SU-DHL-6 (cell line): Measurements from ENCODE around the gene CSF1.

Experiments
- H2AFZ ChIP-seq: fragments of 200-600 bp; sonication (generic); 2 replicates; pipeline ENCODE4 v1.6.1; 2014; ENCODE audit warnings: low read depth, mild to moderate bottlenecking, moderate library complexity, mixed read lengths, antibody characterized with exemption, low read length; ENCODE audit not compliant: severe bottlenecking
- H3F3A ChIP-seq: fragments of 200-600 bp; shearing (Covaris generic); 2 replicates; pipeline ENCODE4 v1.6.0; 2016; ENCODE audit warnings: antibody characterized with exemption, mild to moderate bottlenecking; ENCODE audit not compliant: insufficient read depth
- H3K27ac ChIP-seq: fragments of 200-600 bp; sonication (generic); 2 replicates; pipeline ENCODE4 v1.5.1; 2016; ENCODE audit warnings: low read depth, mild to moderate bottlenecking, low read length, moderate library complexity, mixed read lengths
- H3K27me3 ChIP-seq: fragments of 200-600 bp; sonication (generic), shearing (Covaris generic); 2 replicates; pipeline ENCODE4 v1.6.0; 2014; ENCODE audit warnings: mild to moderate bottlenecking, low read length
- H3K36me3 ChIP-seq: fragments of 200-600 bp; sonication (generic); 2 replicates; pipeline ENCODE4 v1.6.1; 2014; ENCODE audit warnings: mild to moderate bottlenecking, low read length, mixed read lengths
- H3K4me2 ChIP-seq: fragments of 300-600, 200-600 bp; shearing (Covaris generic), sonication (generic); 2 replicates; pipeline ENCODE4 v1.6.0; 2014; ENCODE audit warnings: low read length, low read depth, mild to moderate bottlenecking; ENCODE audit not compliant: poor library complexity, severe bottlenecking
- H3K4me3 ChIP-seq: fragments of 200-600 bp; sonication (generic); 2 replicates; pipeline ENCODE4 v1.5.1; 2014; ENCODE audit warnings: antibody characterized with exemption, low read length, mild to moderate bottlenecking, mixed read lengths; ENCODE audit not compliant: insufficient read depth, poor library complexity, severe bottlenecking
- H3K79me2 ChIP-seq: fragments of 200-600 bp; sonication (generic); 2 replicates; pipeline ENCODE4 v1.6.1; 2014; ENCODE audit warnings: mild to moderate bottlenecking, low read length, moderate library complexity; ENCODE audit not compliant: insufficient read depth
- H3K9ac ChIP-seq: fragments of 200-600 bp; sonication (generic); 2 replicates; pipeline ENCODE4 v1.7.0; 2014; ENCODE audit warnings: mild to moderate bottlenecking, low read length
- H3K9me2 ChIP-seq: fragments of 200-600 bp; sonication (generic); replicated peaks from 2 replicates; pipeline ENCODE4 v1.6.1; 2014; ENCODE audit warnings: low read length; ENCODE audit not compliant: insufficient read depth
- H3K9me3 ChIP-seq: fragments of 200-600 bp; sonication (generic); 2 replicates; pipeline ENCODE4 v1.6.1; 2014; ENCODE audit warnings: low read length, mixed read lengths; ENCODE audit not compliant: insufficient read depth
- H4K20me1 ChIP-seq: fragments of 200-600 bp; sonication (generic); 2 replicates; pipeline ENCODE4 v1.6.1; 2014; ENCODE audit warnings: low read depth, mild to moderate bottlenecking, antibody characterized with exemption, low read length, moderate library complexity, mixed read lengths
- CTCF ChIP-seq: fragments of 200-600 bp; sonication (generic); IDR thresholded peaks from one replicate; pipeline ENCODE4 v1.5.1; 2017; ENCODE audit warnings: antibody characterized with exemption, mild to moderate bottlenecking, low read length, moderate library complexity; ENCODE audit not compliant: insufficient read depth, poor library complexity, severe bottlenecking
- EZH2phosphoT487 ChIP-seq: fragments of 200-600 bp; sonication (generic), shearing (Covaris generic); conservative IDR thresholded peaks from 2 replicates; pipeline ENCODE4 v1.6.1; 2018; ENCODE audit warnings: mild to moderate bottlenecking, antibody characterized with exemption, low read length, moderate library complexity, mixed read lengths

Gene CSF1

GRCh38 chr1:109969907-109970306, 59.3 kb downstream of the CSF1 start:
- Histone ChIP-seq H3F3A (no peaks in the 10 kb centered on the region), H3K9me2 (no peaks in the 10 kb centered on the region), H3K36me3 (no peaks in the 10 kb centered on the region), H3K27me3 (no peaks in the 10 kb centered on the region), H3K9me3 (no peaks in the 10 kb centered on the region), H3K4me2 (no peak overlapping the region), H3K27ac (no peak overlapping the region), H3K9ac (no peak overlapping the region), H3K4me3 (no peak overlapping the region), H4K20me1 (no peaks in the 10 kb centered on the region), H2AFZ (no peak overlapping the region), H3K79me2 (no peaks in the 10 kb centered on the region)
- TF ChIP-seq EZH2phosphoT487 (no peak), CTCF (no peak)

GRCh38 chr1:109971559-109971958, 60.9 kb downstream of the CSF1 start:
- Histone ChIP-seq H3K9me3 (no peaks in the 10 kb centered on the region), H3K79me2 (no peaks in the 10 kb centered on the region), H3K4me2 (no peak overlapping the region), H3K36me3 (no peaks in the 10 kb centered on the region), H4K20me1 (no peaks in the 10 kb centered on the region), H3F3A (no peaks in the 10 kb centered on the region), H3K27me3 (no peaks in the 10 kb centered on the region), H3K4me3 (no peak overlapping the region), H2AFZ (no peak overlapping the region), H3K27ac (no peak overlapping the region), H3K9me2 (no peaks in the 10 kb centered on the region), H3K9ac (no peak overlapping the region)
- TF ChIP-seq EZH2phosphoT487 (no peak), CTCF (no peak)

- H3K4me3 ChIP-seq, result no peak overlapping the region
- H2AFZ ChIP-seq, result no peak overlapping the region
- TF ChIP-seq CTCF (no peak), EZH2phosphoT487 (no peak)
- no peak overlapping the region for H3K4me2 ChIP-seq
- H3K79me2 ChIP-seq, result no peaks in the 10 kb centered on the region
- no peak overlapping the region for H3K27ac ChIP-seq
- no peak overlapping the region for H3K9ac ChIP-seq
- H3K36me3 ChIP-seq, result no peaks in the 10 kb centered on the region
- H3F3A ChIP-seq, result no peaks in the 10 kb centered on the region
- H3K27me3 ChIP-seq, result no peaks in the 10 kb centered on the region
- no peaks in the 10 kb centered on the region for H4K20me1 ChIP-seq
- H3K9me3 ChIP-seq, result no peaks in the 10 kb centered on the region
- H3K9me2 ChIP-seq, result no peaks in the 10 kb centered on the region
Observed at GRCh38 chr1:109974191-109974590, 63.5 kb downstream of the CSF1 start.
